A673 (cell line): ENCODE results near the gene RINT1. TPM values are rescaled to one million over a fixed set of nuclear protein-coding genes. Genes with fewer than 3 reads are reported as not detected.
A peak's percentile ranks its signal among the peaks of the same experiment; 100 is the strongest.

Experiments used
- Bru-seq: library from RNA; stranded (reverse); fragments of 400-500 nt; gene quantifications from one replicate; lab custom pipeline; 2021; lab: Mats Ljungman, UMichigan
- BruChase-seq, 2 experiments: library from RNA; stranded (reverse); fragments of 400-500 nt; gene quantifications; one replicate each; lab custom pipeline; 2021; lab: Mats Ljungman, UMichigan
- BruUV-seq: library from RNA; stranded (reverse); fragments of 400-500 nt; replicated peaks from 2 replicates; lab custom pipeline; 2021; lab: Mats Ljungman, UMichigan
- CTCF ChIA-PET: fragments of 300-600 bp; sonication (Branson Sonifier 250); formaldehyde crosslinking; loops from one replicate; lab custom pipeline; 2022; ENCODE audit warnings: antibody characterized with exemption; lab: Charles Lee
- POLR2A ChIA-PET: fragments of 300-600 bp; sonication (Branson Sonifier 250); formaldehyde crosslinking; loops from one replicate; lab custom pipeline; 2022; ENCODE audit warnings: antibody characterized with exemption; ENCODE audit not compliant: low non-redundant PET; lab: Charles Lee
- DNase-seq: peaks from one replicate; pipeline ENCODE4 v3.0.0-alpha.2; 2015; ENCODE audit warnings: low spot score
- H3K27ac ChIP-seq: fragments of 200-600 bp; sonication (generic); 2 replicates; pipeline ENCODE4 v1.5.1; 2016; ENCODE audit warnings: mixed run types, low read depth, mild to moderate bottlenecking, mixed read lengths, antibody characterized with exemption, low read length; ENCODE audit not compliant: poor library complexity, severe bottlenecking
- H3K27me3 ChIP-seq: fragments of 200-600 bp; sonication (generic); replicated peaks from 2 replicates; pipeline ENCODE4 v1.6.1; 2017; ENCODE audit warnings: mixed run types, low read depth, mild to moderate bottlenecking, mixed read lengths, antibody characterized with exemption, low read length; ENCODE audit not compliant: insufficient read depth, poor library complexity
- H3K36me3 ChIP-seq: fragments of 200-600 bp; sonication (generic); 2 replicates; pipeline ENCODE4 v1.6.1; 2016; ENCODE audit warnings: mixed run types, mild to moderate bottlenecking, mixed read lengths, antibody characterized with exemption, low read length; ENCODE audit not compliant: insufficient read depth, poor library complexity, severe bottlenecking
- H3K4me1 ChIP-seq: fragments of 200-600 bp; sonication (generic); 2 replicates; pipeline ENCODE4 v1.6.1; 2017; ENCODE audit warnings: mixed run types, mild to moderate bottlenecking, mixed read lengths, antibody characterized with exemption, low read length; ENCODE audit not compliant: insufficient read depth, poor library complexity, severe bottlenecking
- H3K4me3 ChIP-seq: fragments of 200-600 bp; sonication (generic); 2 replicates; pipeline ENCODE4 v1.5.1; 2016; ENCODE audit warnings: low read depth, mixed run types, mild to moderate bottlenecking, mixed read lengths, low read length; ENCODE audit not compliant: poor library complexity, severe bottlenecking
- H3K9me3 ChIP-seq: fragments of 200-600 bp; sonication (generic); 2 replicates; pipeline ENCODE4 v1.6.1; 2016; ENCODE audit warnings: mixed run types, low read depth, mild to moderate bottlenecking, mixed read lengths, antibody characterized with exemption, low read length; ENCODE audit not compliant: poor library complexity, severe bottlenecking
- CTCF ChIP-seq: fragments of 300-800, 200-600 bp; sonication (generic); conservative IDR thresholded peaks from 2 replicates; pipeline ENCODE4 v1.5.1; 2017; ENCODE audit warnings: low read depth, mild to moderate bottlenecking, antibody characterized with exemption, low read length, moderate library complexity, mixed read lengths
- EZH2 ChIP-seq: fragments of 200-600 bp; sonication (generic); IDR thresholded peaks from 2 replicates; pipeline ENCODE4 v1.6.1; 2017; ENCODE audit warnings: borderline replicate concordance, low read depth, mild to moderate bottlenecking, mixed read lengths, antibody characterized with exemption, low read length; ENCODE audit not compliant: poor library complexity, severe bottlenecking
- intact Hi-C: fragments of 100-400 bp; cut with micrococcal nuclease; formaldehyde crosslinking; loops from one replicate; pipeline ENCODE4 v1.10.0; 2022; ENCODE audit not compliant: unreplicated experiment
- long read RNA-seq: library from polyadenylated mRNA; stranded (forward); transcript quantifications from one replicate; pipeline ENCODE4 v2.0.0, GENCODE V29; 2022
- total RNA-seq: library from RNA; stranded (reverse); gene quantifications from 2 replicates; pipeline ENCODE4 v1.2.3, GENCODE V29; 2021

RINT1 gene
- 32.3 and 34.9 TPM in 2 replicates for total RNA-seq
- percentile 78 among the genes with signal in this experiment for Bru-seq, nascent RNA
- BruChase-seq, experiment 1, labeled RNA remaining after a 2-hour chase = percentile 79 among the genes with signal in this experiment
- BruChase-seq, experiment 2, labeled RNA remaining after a 6-hour chase = percentile 88 among the genes with signal in this experiment
- long read RNA-seq, transcript RINT1-201 (15 exons, 2,976 nt) = major isoform, 114 of 144 reads
- long read RNA-seq, partial matches to known transcripts = 6 of 144 reads
- long read RNA-seq, other reads (novel, unspliced or antisense) = 24 of 144 reads

- Histone ChIP-seq H3K27me3 (no peaks in the 10 kb centered on the region), H3K4me3 (peak within 1 kb of the TSS; percentile 90), H3K36me3 (peaks cover 7% of the 10 kb centered on the region), H3K9me3 (no peaks in the 10 kb centered on the region), H3K4me1 (peaks cover 6% of the 10 kb centered on the region), H3K27ac (peak within 1 kb of the TSS; percentile 89)
- TF ChIP-seq CTCF (peak; percentile 91), EZH2 (no peak)
- intact Hi-C loops = no loop called here
- BruUV-seq = no TSS peak
- CTCF ChIA-PET = interaction anchor here (0.6 to 0.7 kb wide), 3 partner anchors 123 to 551 kb away, joined by 3 to 7 read pairs (median 3); no protein-coding TSS in a partner anchor
- POLR2A ChIA-PET = interaction anchor here (0.6 to 0.7 kb wide), 2 partner anchors 9 to 117 kb away, joined by 3 read pairs; no protein-coding TSS in a partner anchor
- peak; percentile 94 for DNase-seq
Measured at GRCh38 chr7:105531792-105532671, at the start of gene RINT1. RINT1 (plus strand) TSS chr7:105532201; CDS start chr7:105532316, 115 bp downstream.

GRCh38 chr7:105487579-105488571, 44.1 kb upstream of the RINT1 start:
- BruUV-seq = no TSS peak
- Histone ChIP-seq H3K36me3 (peaks cover 10% of the 10 kb centered on the region), H3K4me1 (peaks cover 3% of the 10 kb centered on the region), H3K27me3 (no peaks in the 10 kb centered on the region), H3K27ac (no peak overlapping the region), H3K9me3 (no peaks in the 10 kb centered on the region), H3K4me3 (no peak overlapping the region)
- ChIA-PET CTCF (no interaction called here), POLR2A (no interaction called here)
- TF ChIP-seq EZH2 = no peak
- TF ChIP-seq CTCF = peak; percentile 59
- intact Hi-C loops = loop anchor here (2.0 to 5.0 kb wide), 3 partner anchors 57 to 566 kb away; no protein-coding TSS in a partner anchor
- peak; percentile 55 for DNase-seq
